H1 (cell line): ENCODE measurements around the gene SLC25A47. TPM values are rescaled to one million over a fixed set of nuclear protein-coding genes. Genes with fewer than 3 reads are reported as not detected.

ENCODE experiments used
- CTCF ChIA-PET: fragments of 300-600 bp; sonication (Branson Sonifier 250); formaldehyde crosslinking; loops from one replicate; lab custom pipeline; 2021; ENCODE audit not compliant: partially characterized antibody; lab: Charles Lee
- POLR2A ChIA-PET: fragments of 300-600 bp; sonication (Branson Sonifier 250); formaldehyde crosslinking; loops from one replicate; lab custom pipeline; 2021; ENCODE audit warnings: inconsistent platforms; ENCODE audit not compliant: partially characterized antibody; lab: Charles Lee
- DNase-seq, 2 experiments: peaks; one replicate each; pipeline versions ENCODE4 v3.0.0 to v3.0.0-alpha.2; 2010 to 2022; ENCODE audit warnings: low spot score in 2 of 2, low read depth in 1 of 2, mixed read lengths in 1 of 2
- FAIRE-seq: peaks from 2 replicates; lab custom pipeline; 2011; peaks lifted over from hg19 to GRCh38; lab: Jason Lieb, UNC
- H2AFZ ChIP-seq: 2 replicates; pipeline ENCODE4 v1.8.1; 2012; ENCODE audit warnings: low read length, inconsistent platforms
- H2AK5ac ChIP-seq: 2 replicates; pipeline ENCODE4 v1.6.1; 2013; ENCODE audit warnings: low read depth, low read length
- H2BK120ac ChIP-seq: replicated peaks from 2 replicates; pipeline ENCODE3; 2013; ENCODE audit warnings: low read depth, low read length, inconsistent platforms
- H2BK12ac ChIP-seq: 2 replicates; pipeline ENCODE4 v1.6.1; 2013; ENCODE audit warnings: low read depth, low read length
- H2BK15ac ChIP-seq: 2 replicates; pipeline ENCODE4 v1.6.1; 2013; ENCODE audit warnings: low read length
- H2BK20ac ChIP-seq: 2 replicates; pipeline ENCODE4 v1.6.1; 2013; ENCODE audit warnings: low read length
- H2BK5ac ChIP-seq: 2 replicates; pipeline ENCODE4 v1.6.1; 2013; ENCODE audit warnings: low read depth, low read length
- H3K14ac ChIP-seq: 2 replicates; pipeline ENCODE4 v1.6.1; 2013; ENCODE audit warnings: inconsistent platforms; ENCODE audit not compliant: insufficient read length
- H3K18ac ChIP-seq: 2 replicates; pipeline ENCODE4 v1.6.1; 2013; ENCODE audit warnings: low read length; ENCODE audit errors: extremely low read depth
- H3K23ac ChIP-seq: 2 replicates; pipeline ENCODE4 v1.6.1; 2013; ENCODE audit warnings: inconsistent platforms; ENCODE audit not compliant: insufficient read length
- H3K23me2 ChIP-seq: 2 replicates; pipeline ENCODE4 v1.6.1; 2013; ENCODE audit warnings: low read depth, low read length
- H3K27ac ChIP-seq: 2 replicates; pipeline ENCODE4 v1.6.1; 2011; ENCODE audit warnings: low read depth, low read length, inconsistent platforms
- H3K27me3 ChIP-seq, 4 experiments: replicated peaks in 1 of 4; 1 replicate in 1 of 4; 2 replicates in 3 of 4; pipeline versions ENCODE4 v1.6.1 to v1.8.1; 2011 to 2013; ENCODE audit warnings: low read length in 3 of 4, mild to moderate bottlenecking in 3 of 4, inconsistent platforms in 2 of 4, mixed read lengths in 2 of 4, moderate library complexity in 1 of 4; ENCODE audit not compliant: control insufficient read depth in 3 of 4, insufficient read depth in 3 of 4; ENCODE audit errors: extremely low read depth in 1 of 4
- H3K36me3 ChIP-seq, 4 experiments: 2 replicates each; pipeline versions ENCODE4 v1.6.1 to v1.8.1; 2011 to 2013; ENCODE audit warnings: mild to moderate bottlenecking in 4 of 4, low read length in 3 of 4, moderate library complexity in 2 of 4, control low read depth in 1 of 4, inconsistent platforms in 1 of 4; ENCODE audit not compliant: insufficient read depth in 4 of 4, control insufficient read depth in 2 of 4
- H3K4ac ChIP-seq: replicated peaks from 2 replicates; pipeline ENCODE3; 2013; ENCODE audit warnings: low read length, low read depth, mixed read lengths, inconsistent platforms; ENCODE audit not compliant: insufficient read length
- H3K4me1 ChIP-seq, 4 experiments: replicated peaks in 1 of 4; 1 replicate in 1 of 4; 2 replicates in 3 of 4; pipeline versions ENCODE4 v1.6.1 to v1.8.1; 2011 to 2013; ENCODE audit warnings: low read length in 3 of 4, inconsistent platforms in 2 of 4, mixed read lengths in 1 of 4; ENCODE audit not compliant: insufficient read depth in 4 of 4, control insufficient read depth in 3 of 4
- H3K4me2 ChIP-seq, 2 experiments: 2 replicates each; pipeline versions ENCODE4 v1.6.1 to v1.8.1; 2011 to 2013; ENCODE audit warnings: low read depth in 2 of 2, low read length in 2 of 2, control low read depth in 1 of 2, inconsistent platforms in 1 of 2, mild to moderate bottlenecking in 1 of 2; ENCODE audit not compliant: insufficient read depth in 1 of 2
- H3K4me3 ChIP-seq, 4 experiments: fragments of 200-600, 300-600 bp in 1 of 4; sonication (generic), shearing (Covaris generic), sonication (Bioruptor Twin) in 1 of 4; 2 replicates each; pipeline versions ENCODE4 v1.5.1 to v1.8.1; 2011 to 2016; ENCODE audit warnings: low read length in 4 of 4, low read depth in 3 of 4, control low read depth in 2 of 4, inconsistent platforms in 2 of 4, mild to moderate bottlenecking in 2 of 4, mixed read lengths in 1 of 4, moderate library complexity in 1 of 4; ENCODE audit not compliant: insufficient read depth in 2 of 4; ENCODE audit errors: extremely low read depth in 1 of 4
- H3K56ac ChIP-seq: replicated peaks from 2 replicates; pipeline ENCODE3; 2013; ENCODE audit warnings: low read depth, mild to moderate bottlenecking, mixed read lengths, low read length, inconsistent platforms; ENCODE audit not compliant: insufficient read length
- H3K79me1 ChIP-seq: 2 replicates; pipeline ENCODE4 v1.6.1; 2013; ENCODE audit warnings: low read depth, low read length, control low read depth
- H3K79me2 ChIP-seq, 2 experiments: 2 replicates each; pipeline versions ENCODE4 v1.6.1 to v1.8.1; 2012 to 2013; ENCODE audit warnings: low read length in 2 of 2, mild to moderate bottlenecking in 2 of 2, inconsistent platforms in 1 of 2; ENCODE audit not compliant: insufficient read depth in 2 of 2, control insufficient read depth in 1 of 2
- H3K9ac ChIP-seq, 4 experiments: replicated peaks in 1 of 4; 1 replicate in 1 of 4; 2 replicates in 3 of 4; pipeline versions ENCODE4 v1.6.1 to v1.8.1; 2011 to 2013; ENCODE audit warnings: low read depth in 3 of 4, low read length in 3 of 4, control low read depth in 2 of 4, mild to moderate bottlenecking in 2 of 4, moderate library complexity in 2 of 4, inconsistent platforms in 1 of 4; ENCODE audit errors: extremely low read depth in 1 of 4
- H3K9me3 ChIP-seq, 2 experiments: 2 replicates each; pipeline versions ENCODE4 v1.6.1 to v1.8.1; 2012 to 2013; ENCODE audit warnings: mild to moderate bottlenecking in 2 of 2, moderate library complexity in 2 of 2, control low read depth in 1 of 2, inconsistent platforms in 1 of 2, low read depth in 1 of 2, low read length in 1 of 2, mixed read lengths in 1 of 2; ENCODE audit not compliant: insufficient read depth in 2 of 2
- H4K20me1 ChIP-seq, 2 experiments: replicated peaks in 1 of 2; 2 replicates each; pipeline versions ENCODE3 to v1.8.1; 2011 to 2013; ENCODE audit warnings: inconsistent platforms in 2 of 2, low read length in 2 of 2, mild to moderate bottlenecking in 1 of 2; ENCODE audit not compliant: insufficient read depth in 2 of 2, control insufficient read depth in 1 of 2
- H4K5ac ChIP-seq: 2 replicates; pipeline ENCODE4 v1.6.1; 2013; ENCODE audit warnings: low read length, low read depth, mixed read lengths, inconsistent platforms; ENCODE audit not compliant: insufficient read length
- H4K8ac ChIP-seq: 2 replicates; pipeline ENCODE4 v1.8.0; 2013; ENCODE audit warnings: mild to moderate bottlenecking, moderate library complexity, low read length, inconsistent platforms; ENCODE audit not compliant: insufficient read depth; ENCODE audit errors: extremely low read depth
- H4K91ac ChIP-seq: replicated peaks from 2 replicates; pipeline ENCODE3; 2013; ENCODE audit warnings: low read length, mixed read lengths, inconsistent platforms; ENCODE audit not compliant: insufficient read length
- ASH2L ChIP-seq: fragments of 200-600, 300-600 bp; sonication (generic); IDR thresholded peaks from one replicate; pipeline ENCODE4 v1.7.1; 2017; ENCODE audit warnings: low read length
- CBX8 ChIP-seq: fragments of 300-800, 300-1000 bp; sonication (generic); IDR thresholded peaks from 2 replicates; pipeline ENCODE4 v1.7.1; 2016; ENCODE audit warnings: low read depth, low read length, borderline replicate concordance
- CEBPB ChIP-seq: IDR thresholded peaks from 2 replicates; pipeline ENCODE4 v1.6.1; 2012; ENCODE audit warnings: low read depth, low read length
- CHD1 ChIP-seq: IDR thresholded peaks from 2 replicates; pipeline ENCODE4 v1.6.1; 2012; ENCODE audit warnings: low read depth, low read length, improper control_type of control experiment
- CREB1 ChIP-seq: IDR thresholded peaks from 2 replicates; pipeline ENCODE4 v1.6.1; 2012; ENCODE audit warnings: inconsistent platforms
- EGR1 ChIP-seq: IDR thresholded peaks from 2 replicates; pipeline ENCODE4 v1.6.1; 2011; ENCODE audit warnings: low read depth, low read length, borderline replicate concordance
- HDAC6 ChIP-seq: IDR thresholded peaks from one replicate; pipeline ENCODE4 v1.7.1; 2012; ENCODE audit warnings: low read depth, mild to moderate bottlenecking, inconsistent platforms, low read length, moderate library complexity
- JUN ChIP-seq: IDR thresholded peaks from 2 replicates; pipeline ENCODE4 v1.6.1; 2011; ENCODE audit warnings: low read depth, mild to moderate bottlenecking, improper control_type of control experiment, low read length
- MAFK ChIP-seq: IDR thresholded peaks from 2 replicates; pipeline ENCODE4 v1.6.1; 2012; ENCODE audit warnings: low read depth, mild to moderate bottlenecking, improper control_type of control experiment, low read length
- POLR2A ChIP-seq, 2 experiments: IDR thresholded peaks; 1 replicate in 1 of 2; 2 replicates in 1 of 2; pipeline ENCODE4 v1.6.1; 2011; ENCODE audit warnings: low read depth in 2 of 2, low read length in 2 of 2, mild to moderate bottlenecking in 2 of 2; ENCODE audit errors: control extremely low read depth in 1 of 2
- SAP30 ChIP-seq: fragments of 300-600 bp; sonication (generic); IDR thresholded peaks from 2 replicates; pipeline ENCODE4 v1.7.1; 2012; ENCODE audit warnings: low read length, moderate library complexity, mild to moderate bottlenecking, inconsistent platforms; ENCODE audit not compliant: insufficient read depth, insufficient replicate concordance
- SIN3A ChIP-seq, 2 experiments: IDR thresholded peaks in 1 of 2; conservative IDR thresholded peaks in 1 of 2; 2 replicates each; pipeline ENCODE4 v1.6.1; 2011 to 2012; ENCODE audit warnings: low read length in 2 of 2, improper control_type of control experiment in 1 of 2, low read depth in 1 of 2, mild to moderate bottlenecking in 1 of 2
- SP2 ChIP-seq: IDR thresholded peaks from 2 replicates; pipeline ENCODE4 v1.6.1; 2012; ENCODE audit warnings: mild to moderate bottlenecking, low read length, inconsistent platforms
- SUZ12 ChIP-seq: fragments of 200-600 bp; sonication (generic); IDR thresholded peaks from 2 replicates; pipeline ENCODE4 v1.6.1; 2012; ENCODE audit warnings: mild to moderate bottlenecking, inconsistent platforms, low read length, moderate library complexity, mixed read lengths
- TAF7 ChIP-seq: optimal IDR thresholded peaks from 2 replicates; pipeline ENCODE3; 2011; ENCODE audit warnings: low read depth, mild to moderate bottlenecking, inconsistent platforms, low read length, moderate library complexity, borderline replicate concordance
- ZNF274 ChIP-seq: IDR thresholded peaks from 2 replicates; pipeline ENCODE4 v1.7.0; 2012; ENCODE audit warnings: low read length, borderline replicate concordance; ENCODE audit errors: extremely low read depth
- WGBS, 2 experiments: shearing (Covaris generic) in 1 of 2; methylation state at CpG; one replicate each; pipeline versions ENCODE4 v1.1.6 to v1.1.7; 2013 to 2015; ENCODE audit warnings: low lambda C conversion rate in 2 of 2, mixed read lengths in 2 of 2, inconsistent platforms in 1 of 2, low coverage in 1 of 2, missing lambda C conversion rate in 1 of 2; ENCODE audit not compliant: insufficient replicate concordance in 2 of 2, insufficient coverage in 1 of 2, insufficient read length in 1 of 2; ENCODE audit errors: extremely low coverage in 1 of 2, missing lambda C conversion rate in 1 of 2; 5-methylcytosine and 5-hydroxymethylcytosine counted together
- polyA plus RNA-seq, 7 experiments: library from polyadenylated mRNA; depleted of rRNA in 3 of 7; stranded (reverse) in 5 of 7; unstranded in 2 of 7; fragments of >200 nt in 5 of 7; fragments of 200-250 nt in 2 of 7; gene quantifications; 1 replicate in 5 of 7; 2 replicates in 1 of 7; 4 replicates in 1 of 7; pipeline versions ENCODE4 v1.2.1 to v1.2.3, GENCODE V29; 2011 to 2013; ENCODE audit warnings: missing spikeins in 2 of 7, mixed read lengths in 2 of 7
- total RNA-seq: library from RNA; stranded (reverse); fragmentation: NEBNext Ultra II Directional; extraction: Animal tissue kit (Norgen Biotek cat#: 25700); gene quantifications from 2 replicates; pipeline ENCODE4 v1.2.1, GENCODE V29; 2021

Gene SLC25A47
- total and polyA plus RNA-seq, 2 of the 8 experiments (the other 6 are each of a cell fraction or from before 2014, with no cell fraction given), result not detected

GRCh38 chr14:100361626-100362025, 38.5 kb downstream of the SLC25A47 start:
- Histone ChIP-seq H3K79me1 (no peaks in the 10 kb centered on the region), H3K79me2 (no peaks in the 10 kb centered on the region), H3K9me3 (no peaks in the 10 kb centered on the region), H3K4ac (no peak overlapping the region), H4K91ac (no peak overlapping the region), H4K20me1 (no peaks in the 10 kb centered on the region), H2BK12ac (no peak overlapping the region), H3K27me3 (no peaks in the 10 kb centered on the region), H2BK15ac (no peak overlapping the region), H2BK20ac (no peak overlapping the region), H2BK5ac (no peak overlapping the region), H2AK5ac (no peak overlapping the region), H3K4me3 (no peak overlapping the region), H4K5ac (no peak overlapping the region), H4K8ac (no peak overlapping the region), H3K27ac (no peak overlapping the region), H3K4me2 (no peak overlapping the region), H3K56ac (no peak overlapping the region), H3K23me2 (no peaks in the 10 kb centered on the region), H2AFZ (no peak overlapping the region), H3K18ac (no peak overlapping the region), H3K14ac (no peak overlapping the region), H3K36me3 (peaks cover 12 to 81% (median 54%) of the 10 kb centered on the region in 4 experiments), H3K23ac (no peak overlapping the region), H3K9ac (no peak overlapping the region), H3K4me1 (no peaks in the 10 kb centered on the region), H2BK120ac (no peak overlapping the region)
- FAIRE-seq (no peak), DNase-seq (no peak)
- ChIA-PET CTCF (interaction anchor here (0.6 to 2.9 kb wide), 10 partner anchors 8 to 1726 kb away, joined by 3 to 13 read pairs (median 4); no protein-coding TSS in a partner anchor), POLR2A (interaction anchor here (0.7 to 10.8 kb wide), 8 partner anchors 8 to 78 kb away, joined by 3 to 129 read pairs (median 28); partner anchors contain the start of gene SLC25A29)
- 95% methylated on average over 5 of the region's 5 CpGs; no CpG with 5 or more reads in 1 of the 2 experiments for WGBS, 2 experiments
- TF ChIP-seq SAP30, result no peak
- no peak for TF ChIP-seq CREB1
- no peak for TF ChIP-seq POLR2A (IDR thresholded peaks at IDR 0.05; ENCODE audit: control extremely low read depth in 1 of 2, low read depth in 2 of 2, low read length in 2 of 2)
- no peak for TF ChIP-seq SUZ12
- TF ChIP-seq CBX8, result no peak
- TF ChIP-seq TAF7, result no peak
- no peak for TF ChIP-seq ZNF274
- no peak for TF ChIP-seq EGR1
- no peak for TF ChIP-seq ASH2L
- no peak for TF ChIP-seq CHD1
- no peak for TF ChIP-seq SP2
- no peak for TF ChIP-seq SIN3A (conservative IDR thresholded peaks at IDR 0.05 in 1 of 2, IDR thresholded peaks at IDR 0.05 in 1 of 2; ENCODE audit: low read depth in 1 of 2, low read length in 2 of 2)
- no peak for TF ChIP-seq JUN
- no peak for TF ChIP-seq CEBPB
- no peak for TF ChIP-seq HDAC6
- no peak for TF ChIP-seq MAFK
